ENCODE data around the gene SHISA5.

GRCh38 chr3:48445277-48445882, 58.6 kb downstream of the SHISA5 start:
- TF ChIP-seq, protein P1, sequence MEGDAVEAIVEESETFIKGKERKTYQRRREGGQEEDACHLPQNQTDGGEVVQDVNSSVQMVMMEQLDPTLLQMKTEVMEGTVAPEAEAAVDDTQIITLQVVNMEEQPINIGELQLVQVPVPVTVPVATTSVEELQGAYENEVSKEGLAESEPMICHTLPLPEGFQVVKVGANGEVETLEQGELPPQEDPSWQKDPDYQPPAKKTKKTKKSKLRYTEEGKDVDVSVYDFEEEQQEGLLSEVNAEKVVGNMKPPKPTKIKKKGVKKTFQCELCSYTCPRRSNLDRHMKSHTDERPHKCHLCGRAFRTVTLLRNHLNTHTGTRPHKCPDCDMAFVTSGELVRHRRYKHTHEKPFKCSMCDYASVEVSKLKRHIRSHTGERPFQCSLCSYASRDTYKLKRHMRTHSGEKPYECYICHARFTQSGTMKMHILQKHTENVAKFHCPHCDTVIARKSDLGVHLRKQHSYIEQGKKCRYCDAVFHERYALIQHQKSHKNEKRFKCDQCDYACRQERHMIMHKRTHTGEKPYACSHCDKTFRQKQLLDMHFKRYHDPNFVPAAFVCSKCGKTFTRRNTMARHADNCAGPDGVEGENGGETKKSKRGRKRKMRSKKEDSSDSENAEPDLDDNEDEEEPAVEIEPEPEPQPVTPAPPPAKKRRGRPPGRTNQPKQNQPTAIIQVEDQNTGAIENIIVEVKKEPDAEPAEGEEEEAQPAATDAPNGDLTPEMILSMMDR (conservative IDR thresholded peaks at IDR 0.05; ENCODE audit: low read depth, low read length) = no peak
- TF ChIP-seq EZH2 (IDR thresholded peaks at IDR 0.05; ENCODE audit: low read length, unreplicated experiment) = no peak
- no peak for TF ChIP-seq EZH2phosphoT487 (IDR thresholded peaks at IDR 0.05; ENCODE audit: borderline replicate concordance, low read length)

Measured in PC-3 (cell line).